Nephron progenitor cell (in vitro differentiated cells): ENCODE data around the gene WDR41.
"Not testable (repeated sequence)": the region's sequence is repeated elsewhere in the genome, so short reads cannot be mapped to it uniquely, and the experiment has no call there.

Experiments used
- DNase-seq: peaks from one replicate; pipeline ENCODE4 v3.0.0; 2021
- H3K27ac Mint-ChIP-seq: 2 replicates; pipeline ENCODE4 v1.8.0; 2021; ENCODE audit warnings: mild to moderate bottlenecking, moderate library complexity, mixed read lengths
- H3K27me3 Mint-ChIP-seq: 2 replicates; pipeline ENCODE4 v1.8.0; 2021; ENCODE audit warnings: mild to moderate bottlenecking, low read depth, mixed read lengths; ENCODE audit not compliant: poor library complexity
- H3K36me3 Mint-ChIP-seq: 2 replicates; pipeline ENCODE4 v1.8.0; 2021; ENCODE audit warnings: low read depth, mixed read lengths
- H3K4me1 Mint-ChIP-seq: 2 replicates; pipeline ENCODE4 v1.8.0; 2021; ENCODE audit warnings: mixed read lengths
- H3K4me3 Mint-ChIP-seq: 2 replicates; pipeline ENCODE4 v1.8.0; 2021; ENCODE audit warnings: mild to moderate bottlenecking, moderate library complexity, mixed read lengths
- H3K9me3 Mint-ChIP-seq: 2 replicates; pipeline ENCODE4 v1.8.0; 2021; ENCODE audit warnings: mild to moderate bottlenecking, moderate library complexity, mixed read lengths
- TF ChIP-seq, protein P1 (sequence below): fragments of 200-600 bp; sonication (generic); IDR thresholded peaks from 2 replicates; pipeline ENCODE4 v1.5.0; 2021; ENCODE audit warnings: antibody characterized with exemption

The WDR41 gene

DNA sequence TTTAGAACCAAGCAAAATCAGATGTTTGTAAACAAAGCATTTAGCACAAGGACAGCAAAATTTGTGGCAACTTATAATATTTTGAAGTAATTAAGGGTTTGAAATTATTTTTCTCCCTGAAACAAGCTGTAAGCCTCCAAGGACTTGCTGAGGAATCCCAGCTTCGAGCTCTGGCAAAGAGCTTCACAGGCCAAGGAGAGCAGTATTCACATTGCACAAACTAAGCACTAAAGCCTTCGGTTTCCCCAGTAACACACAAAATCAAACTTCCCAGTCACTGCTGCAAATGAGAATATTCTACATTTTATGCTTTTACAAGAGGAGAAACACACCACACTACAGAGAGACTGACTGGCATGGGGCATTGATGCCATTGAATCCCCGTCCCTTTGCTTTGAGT lies 101.9 kb downstream of the WDR41 start:
- Mint-ChIP-seq H3K4me3 (no peak overlapping the region), H3K4me1 (no peaks in the 10 kb centered on the region), H3K9me3 (peaks cover 30% of the 10 kb centered on the region), H3K27me3 (peaks cover 7% of the 10 kb centered on the region), H3K27ac (no peak overlapping the region), H3K36me3 (peaks cover 10% of the 10 kb centered on the region)
- no peak for DNase-seq
- TF ChIP-seq, protein P1, sequence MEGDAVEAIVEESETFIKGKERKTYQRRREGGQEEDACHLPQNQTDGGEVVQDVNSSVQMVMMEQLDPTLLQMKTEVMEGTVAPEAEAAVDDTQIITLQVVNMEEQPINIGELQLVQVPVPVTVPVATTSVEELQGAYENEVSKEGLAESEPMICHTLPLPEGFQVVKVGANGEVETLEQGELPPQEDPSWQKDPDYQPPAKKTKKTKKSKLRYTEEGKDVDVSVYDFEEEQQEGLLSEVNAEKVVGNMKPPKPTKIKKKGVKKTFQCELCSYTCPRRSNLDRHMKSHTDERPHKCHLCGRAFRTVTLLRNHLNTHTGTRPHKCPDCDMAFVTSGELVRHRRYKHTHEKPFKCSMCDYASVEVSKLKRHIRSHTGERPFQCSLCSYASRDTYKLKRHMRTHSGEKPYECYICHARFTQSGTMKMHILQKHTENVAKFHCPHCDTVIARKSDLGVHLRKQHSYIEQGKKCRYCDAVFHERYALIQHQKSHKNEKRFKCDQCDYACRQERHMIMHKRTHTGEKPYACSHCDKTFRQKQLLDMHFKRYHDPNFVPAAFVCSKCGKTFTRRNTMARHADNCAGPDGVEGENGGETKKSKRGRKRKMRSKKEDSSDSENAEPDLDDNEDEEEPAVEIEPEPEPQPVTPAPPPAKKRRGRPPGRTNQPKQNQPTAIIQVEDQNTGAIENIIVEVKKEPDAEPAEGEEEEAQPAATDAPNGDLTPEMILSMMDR = no peak

DNA sequence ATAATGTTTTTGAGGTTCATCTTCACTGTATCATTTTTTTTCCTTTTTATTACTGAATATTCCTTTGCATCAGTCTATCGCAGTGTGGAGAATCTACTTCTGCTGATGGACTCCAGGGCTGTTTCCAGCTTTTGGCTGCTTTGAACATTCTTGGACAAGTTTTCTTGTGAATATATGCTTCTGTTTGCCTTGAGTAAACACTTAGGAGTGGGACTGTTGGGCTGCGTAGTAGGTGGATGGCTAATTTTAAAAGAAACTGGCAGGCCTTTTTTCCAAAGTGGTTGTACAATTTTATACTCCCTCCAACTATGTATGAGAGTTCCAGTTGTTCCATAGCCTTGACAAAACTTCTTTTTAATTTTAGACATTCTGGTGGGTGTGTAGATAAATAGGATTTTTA lies 102.4 kb downstream of the WDR41 start:
- Mint-ChIP-seq H3K4me3 (no peak overlapping the region), H3K36me3 (peaks cover 10% of the 10 kb centered on the region), H3K27me3 (peaks cover 8% of the 10 kb centered on the region), H3K9me3 (peaks cover 32% of the 10 kb centered on the region), H3K4me1 (no peaks in the 10 kb centered on the region), H3K27ac (no peak overlapping the region)
- DNase-seq = no peak
- TF ChIP-seq, protein P1 = no peak

DNA sequence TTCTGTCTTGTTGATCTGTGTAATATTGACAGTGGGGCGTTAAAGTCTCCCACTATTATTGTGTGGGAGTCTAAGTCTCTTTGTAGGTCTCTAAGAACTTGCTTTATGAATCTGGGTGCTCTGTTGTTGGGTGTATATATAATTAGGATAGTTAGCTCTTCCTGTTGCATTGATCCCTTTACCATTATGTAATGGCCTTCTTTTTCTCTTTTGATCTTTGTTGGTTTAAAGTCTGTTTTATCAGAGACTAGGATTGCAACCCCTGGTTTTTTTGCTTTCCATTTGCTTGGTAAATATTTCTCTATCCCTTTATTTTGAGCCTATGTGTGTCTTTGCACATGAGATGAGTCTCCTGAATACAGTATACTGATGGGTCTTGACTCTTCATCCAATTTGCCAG lies 105.8 kb downstream of the WDR41 start:
- not testable (repeated sequence) for H3K4me1 Mint-ChIP-seq

DNA sequence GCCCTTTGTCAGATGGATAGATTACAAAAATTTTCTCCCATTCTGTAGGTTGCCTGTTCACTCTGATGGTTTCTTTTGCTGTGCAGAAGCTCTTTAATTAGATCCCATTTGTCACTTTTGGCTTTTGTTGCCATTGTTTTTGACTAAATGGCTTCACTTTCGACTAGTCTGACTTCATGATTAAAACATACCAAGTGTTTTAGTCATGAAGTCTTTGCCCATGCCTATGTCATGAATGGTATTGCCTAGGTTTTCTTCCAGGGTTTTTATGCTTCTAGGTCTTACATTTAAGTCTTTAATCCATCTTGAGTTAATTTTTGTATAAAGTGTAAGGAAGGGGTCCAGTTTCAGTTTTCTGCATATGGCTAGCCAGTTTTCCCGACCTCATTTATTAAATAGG lies 108.8 kb downstream of the WDR41 start:
- not testable (repeated sequence) for H3K36me3 Mint-ChIP-seq, DNase-seq, H3K27me3 Mint-ChIP-seq, H3K27ac Mint-ChIP-seq, H3K4me1 Mint-ChIP-seq, H3K4me3 Mint-ChIP-seq
- H3K9me3 Mint-ChIP-seq = peaks cover 41% of the 10 kb centered on the region

More for the DNA sequence above, 105.8 kb downstream of the WDR41 start:
- not testable (repeated sequence) for DNase-seq, H3K36me3 Mint-ChIP-seq, H3K4me3 Mint-ChIP-seq, H3K27ac Mint-ChIP-seq, H3K27me3 Mint-ChIP-seq
- H3K9me3 Mint-ChIP-seq = peaks cover 45% of the 10 kb centered on the region
